ENCODE results near the gene NDUFB2. TPM values are rescaled to one million over a fixed set of nuclear protein-coding genes. Genes with fewer than 3 reads are reported as not detected.

Gene NDUFB2
- total RNA-seq, 1 donor: 56.5 TPM

- no peaks in the 10 kb centered on the region for H3K27me3 ChIP-seq (ENCODE audit: insufficient read depth, low read length)
- H3K36me3 ChIP-seq (ENCODE audit: insufficient read depth, low read length): peaks cover 7% of the 10 kb centered on the region
- H3K4me2 ChIP-seq (ENCODE audit: insufficient read depth, low read length): no peak overlapping the region
- no peaks in the 10 kb centered on the region for H3K4me1 ChIP-seq (ENCODE audit: insufficient read depth, low read length)
- H4K20me1 ChIP-seq (ENCODE audit: insufficient read depth, low read length): no peaks in the 10 kb centered on the region
- no peak overlapping the region for H2AFZ ChIP-seq (ENCODE audit: low read length)
- no peak for DNase-seq (ENCODE audit: insufficient read length, low spot score, missing footprints)
- H3K4me3 ChIP-seq (ENCODE audit: insufficient read depth, low read length): no peak overlapping the region
- TF ChIP-seq, protein P1, sequence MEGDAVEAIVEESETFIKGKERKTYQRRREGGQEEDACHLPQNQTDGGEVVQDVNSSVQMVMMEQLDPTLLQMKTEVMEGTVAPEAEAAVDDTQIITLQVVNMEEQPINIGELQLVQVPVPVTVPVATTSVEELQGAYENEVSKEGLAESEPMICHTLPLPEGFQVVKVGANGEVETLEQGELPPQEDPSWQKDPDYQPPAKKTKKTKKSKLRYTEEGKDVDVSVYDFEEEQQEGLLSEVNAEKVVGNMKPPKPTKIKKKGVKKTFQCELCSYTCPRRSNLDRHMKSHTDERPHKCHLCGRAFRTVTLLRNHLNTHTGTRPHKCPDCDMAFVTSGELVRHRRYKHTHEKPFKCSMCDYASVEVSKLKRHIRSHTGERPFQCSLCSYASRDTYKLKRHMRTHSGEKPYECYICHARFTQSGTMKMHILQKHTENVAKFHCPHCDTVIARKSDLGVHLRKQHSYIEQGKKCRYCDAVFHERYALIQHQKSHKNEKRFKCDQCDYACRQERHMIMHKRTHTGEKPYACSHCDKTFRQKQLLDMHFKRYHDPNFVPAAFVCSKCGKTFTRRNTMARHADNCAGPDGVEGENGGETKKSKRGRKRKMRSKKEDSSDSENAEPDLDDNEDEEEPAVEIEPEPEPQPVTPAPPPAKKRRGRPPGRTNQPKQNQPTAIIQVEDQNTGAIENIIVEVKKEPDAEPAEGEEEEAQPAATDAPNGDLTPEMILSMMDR (IDR thresholded peaks at IDR 0.05; ENCODE audit: extremely low read depth, low read depth, low read length): no peak
- no peak overlapping the region for H3K27ac ChIP-seq (ENCODE audit: low read depth, low read length)
- H3K9me3 ChIP-seq (ENCODE audit: low read depth, low read length): no peaks in the 10 kb centered on the region
- no peaks in the 10 kb centered on the region for H3K79me2 ChIP-seq (ENCODE audit: insufficient read depth, low read length)
Measured at GRCh38 chr7:140680886-140681285, 15.6 kb upstream of the NDUFB2 start.

DNA sequence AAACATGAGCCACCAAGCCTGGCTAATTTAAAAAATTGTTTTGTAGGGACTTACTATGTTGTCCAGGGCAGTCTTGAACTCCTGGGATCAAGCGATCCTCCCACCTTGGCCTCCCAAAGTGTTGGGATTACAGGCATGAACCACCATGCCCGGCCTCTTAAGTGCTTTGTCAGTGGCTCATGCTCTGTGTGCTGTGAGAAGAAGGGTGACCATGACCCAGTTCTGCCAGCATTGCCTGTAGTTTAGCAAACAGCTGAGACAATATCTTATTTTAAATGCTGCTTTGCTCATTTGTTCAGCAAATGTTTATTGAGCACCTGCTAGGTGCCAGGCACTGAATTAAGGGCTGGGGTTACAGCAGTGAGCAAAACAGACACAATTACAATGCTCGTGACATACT lies 14.7 kb upstream of the NDUFB2 start:
- Histone ChIP-seq H3K27ac (ENCODE audit: low read depth, low read length) (no peak overlapping the region), H3K4me3 (ENCODE audit: insufficient read depth, low read length) (no peak overlapping the region), H3K4me2 (ENCODE audit: insufficient read depth, low read length) (no peak overlapping the region), H3K36me3 (ENCODE audit: insufficient read depth, low read length) (peaks cover 7% of the 10 kb centered on the region), H3K4me1 (ENCODE audit: insufficient read depth, low read length) (no peaks in the 10 kb centered on the region), H3K79me2 (ENCODE audit: insufficient read depth, low read length) (no peaks in the 10 kb centered on the region), H4K20me1 (ENCODE audit: insufficient read depth, low read length) (no peaks in the 10 kb centered on the region), H2AFZ (ENCODE audit: low read length) (no peak overlapping the region), H3K9me3 (ENCODE audit: low read depth, low read length) (no peaks in the 10 kb centered on the region), H3K27me3 (ENCODE audit: insufficient read depth, low read length) (no peaks in the 10 kb centered on the region)
- no peak for DNase-seq (ENCODE audit: insufficient read length, low spot score, missing footprints)
- TF ChIP-seq, protein P1 (IDR thresholded peaks at IDR 0.05; ENCODE audit: extremely low read depth, low read depth, low read length): no peak

DNA sequence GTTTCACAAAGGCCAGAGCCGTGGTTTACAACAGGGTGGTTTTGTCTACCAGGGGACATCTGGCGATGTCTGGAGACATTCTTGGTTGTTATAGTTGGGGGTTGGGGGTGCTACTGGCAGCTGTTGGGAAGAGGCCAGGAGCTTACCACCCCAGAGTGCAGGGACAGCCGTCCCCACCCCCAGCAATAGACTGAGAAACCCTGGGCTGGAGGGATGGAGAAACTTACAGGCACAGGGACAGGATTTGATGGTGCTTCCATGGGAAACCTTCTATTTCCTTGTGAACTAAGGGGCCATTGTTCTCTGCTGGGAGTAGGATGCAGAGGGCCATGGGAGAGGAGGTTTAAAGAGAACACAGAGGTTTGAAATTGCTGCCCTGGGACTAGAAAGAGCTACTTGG lies 12.9 kb upstream of the NDUFB2 start:
- H3K27me3 ChIP-seq (ENCODE audit: insufficient read depth, low read length): no peaks in the 10 kb centered on the region
- H3K4me1 ChIP-seq (ENCODE audit: insufficient read depth, low read length): no peaks in the 10 kb centered on the region
- peaks cover 7% of the 10 kb centered on the region for H3K36me3 ChIP-seq (ENCODE audit: insufficient read depth, low read length)
- no peak overlapping the region for H3K4me2 ChIP-seq (ENCODE audit: insufficient read depth, low read length)
- DNase-seq (ENCODE audit: insufficient read length, low spot score, missing footprints): no peak
- H3K27ac ChIP-seq (ENCODE audit: low read depth, low read length): no peak overlapping the region
- no peak overlapping the region for H2AFZ ChIP-seq (ENCODE audit: low read length)
- TF ChIP-seq, protein P1 (IDR thresholded peaks at IDR 0.05; ENCODE audit: extremely low read depth, low read depth, low read length): no peak
- no peaks in the 10 kb centered on the region for H3K9me3 ChIP-seq (ENCODE audit: low read depth, low read length)
- H3K4me3 ChIP-seq (ENCODE audit: insufficient read depth, low read length): no peak overlapping the region
- no peaks in the 10 kb centered on the region for H4K20me1 ChIP-seq (ENCODE audit: insufficient read depth, low read length)
- H3K79me2 ChIP-seq (ENCODE audit: insufficient read depth, low read length): no peaks in the 10 kb centered on the region

DNA sequence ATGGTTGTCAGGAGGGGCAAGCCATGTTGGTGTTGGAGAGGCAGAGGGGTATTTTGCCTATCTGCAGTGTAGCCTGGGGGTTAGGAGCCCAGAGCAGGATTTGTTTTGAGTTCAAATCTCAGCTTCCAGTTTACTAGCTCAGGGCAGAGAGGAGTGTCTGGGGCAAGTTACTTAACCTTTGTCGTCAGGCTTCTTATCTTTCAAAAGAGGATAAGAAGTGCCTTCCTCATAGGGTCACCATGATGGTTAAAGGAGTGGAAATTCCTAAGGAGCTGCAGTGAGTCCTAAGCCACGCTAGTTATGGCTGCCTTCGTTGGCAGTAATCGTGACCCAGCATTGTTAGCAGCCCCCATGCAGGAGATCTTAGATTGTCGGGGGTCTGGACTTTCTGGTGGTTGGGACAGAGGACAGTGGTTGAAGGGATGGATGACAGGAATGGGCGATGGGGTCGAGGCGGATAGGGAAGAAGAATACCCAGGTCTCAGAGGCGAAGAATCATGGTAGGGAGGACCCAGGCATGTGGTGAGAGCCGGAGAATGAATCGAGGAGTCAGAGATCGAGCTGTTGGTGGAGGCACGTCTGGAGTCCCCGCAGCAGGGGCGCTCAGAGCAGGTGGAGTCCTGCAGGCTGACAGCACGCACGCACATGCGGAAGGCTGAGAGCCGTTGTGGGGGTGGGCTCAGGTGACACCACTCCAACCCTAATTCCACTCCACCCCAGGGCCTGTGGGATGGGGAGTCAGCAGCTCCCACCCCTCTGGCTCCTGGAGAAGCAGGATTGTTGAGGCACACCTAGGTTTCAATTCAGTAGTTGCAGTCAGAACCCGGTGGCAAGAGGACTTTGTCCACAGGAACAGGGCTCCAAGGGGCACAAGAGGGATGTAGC lies 12.2 kb upstream of the NDUFB2 start:
- Histone ChIP-seq H3K79me2 (ENCODE audit: insufficient read depth, low read length) (no peaks in the 10 kb centered on the region), H4K20me1 (ENCODE audit: insufficient read depth, low read length) (no peaks in the 10 kb centered on the region), H3K27ac (ENCODE audit: low read depth, low read length) (no peak overlapping the region)

More for the DNA sequence above, 12.2 kb upstream of the NDUFB2 start:
- peaks cover 7% of the 10 kb centered on the region for H3K36me3 ChIP-seq (ENCODE audit: insufficient read depth, low read length)
- no peaks in the 10 kb centered on the region for H3K9me3 ChIP-seq (ENCODE audit: low read depth, low read length)
- H2AFZ ChIP-seq (ENCODE audit: low read length): no peak overlapping the region
- no peaks in the 10 kb centered on the region for H3K27me3 ChIP-seq (ENCODE audit: insufficient read depth, low read length)
- TF ChIP-seq, protein P1 (IDR thresholded peaks at IDR 0.05; ENCODE audit: extremely low read depth, low read depth, low read length): no peak
- DNase-seq (ENCODE audit: insufficient read length, low spot score, missing footprints): no peak
- H3K4me1 ChIP-seq (ENCODE audit: insufficient read depth, low read length): no peaks in the 10 kb centered on the region
- no peak overlapping the region for H3K4me3 ChIP-seq (ENCODE audit: insufficient read depth, low read length)
- H3K4me2 ChIP-seq (ENCODE audit: insufficient read depth, low read length): no peak overlapping the region
